ENCODE results near the gene GCDH.
A peak's percentile ranks its signal among the peaks of the same experiment; 100 is the strongest.

GCDH gene

GRCh38 chr19:12872255-12872654, 18.7 kb upstream of the GCDH start:
- POLR2A ChIA-PET = interaction anchor here (3.5 kb wide), 1 partner anchor 8 kb away, joined by 16 read pairs; the partner anchor contains the start of gene DNASE2
- no peak for TF ChIP-seq CTCF (IDR thresholded peaks at IDR 0.05; ENCODE audit: control extremely low read depth, extremely low read depth, low read depth, missing control alignments)
- no peak for DNase-seq (ENCODE audit: extremely low spot score)
- CTCF ChIA-PET = interaction anchor here (1.0 to 5.6 kb wide), 7 partner anchors 9 to 188 kb away, joined by 3 to 36 read pairs (median 6); partner anchors contain the start of gene DNASE2

GRCh38 chr19:12872941-12873890, 17.7 kb upstream of the GCDH start:
- ChIA-PET POLR2A (interaction anchor here (0.5 to 3.5 kb wide), 5 partner anchors 7 to 147 kb away, joined by 3 to 16 read pairs (median 5); partner anchors contain the start of genes DNASE2 and GCDH), CTCF (interaction anchor here (1.0 to 5.6 kb wide), 6 partner anchors 9 to 187 kb away, joined by 3 to 36 read pairs (median 6); partner anchors contain the start of gene DNASE2)
- no peak for TF ChIP-seq CTCF (IDR thresholded peaks at IDR 0.05; ENCODE audit: control extremely low read depth, extremely low read depth, low read depth, missing control alignments)
- peak; percentile 68 for DNase-seq (ENCODE audit: extremely low spot score)

- DNase-seq (ENCODE audit: extremely low spot score) = no peak
- POLR2A ChIA-PET = interaction anchor here (1.5 kb wide), 1 partner anchor 17 kb away, joined by 7 read pairs; the partner anchor contains the start of gene GCDH
- CTCF ChIA-PET = interaction anchor here (1.6 to 5.6 kb wide), 3 partner anchors 8 to 91 kb away, joined by 7 to 36 read pairs (median 17); partner anchors contain the start of gene DNASE2
- TF ChIP-seq CTCF (IDR thresholded peaks at IDR 0.05; ENCODE audit: control extremely low read depth, extremely low read depth, low read depth, missing control alignments) = no peak
These were observed 16.8 kb upstream of the GCDH start for GRCh38 chr19:12873891-12874745.

GRCh38 chr19:12875086-12875485, 15.9 kb upstream of the GCDH start:
- no peak for TF ChIP-seq CTCF (IDR thresholded peaks at IDR 0.05; ENCODE audit: control extremely low read depth, extremely low read depth, low read depth, missing control alignments)
- DNase-seq (ENCODE audit: extremely low spot score) = no peak
- CTCF ChIA-PET = interaction anchor here (0.8 to 5.6 kb wide), 4 partner anchors 11 to 109 kb away, joined by 3 to 36 read pairs (median 10); no protein-coding TSS in a partner anchor
- POLR2A ChIA-PET = no interaction called here

GRCh38 chr19:12880551-12881171, 10.3 kb upstream of the GCDH start:
- CTCF ChIA-PET = interaction anchor here (0.8 to 3.0 kb wide), 8 partner anchors 9 to 181 kb away, joined by 3 to 15 read pairs (median 4); no protein-coding TSS in a partner anchor
- TF ChIP-seq CTCF (IDR thresholded peaks at IDR 0.05; ENCODE audit: control extremely low read depth, extremely low read depth, low read depth, missing control alignments) = no peak
- no peak for DNase-seq (ENCODE audit: extremely low spot score)
- POLR2A ChIA-PET = interaction anchor here (2.9 kb wide), 1 partner anchor 9 kb away, joined by 16 read pairs; no protein-coding TSS in a partner anchor
